Measurements from ENCODE around the gene CXCL13. TPM values are rescaled to one million over a fixed set of nuclear protein-coding genes. Genes with fewer than 3 reads are reported as not detected.

CXCL13 gene
- polyA plus RNA-seq, 3 donors, result not detected

- WGBS (ENCODE audit: insufficient coverage), result 0% methylated on average over 4 of the region's 6 CpGs
- H3K27me3 Mint-ChIP-seq (ENCODE audit: low read depth in 3 of 3), result no peaks in the 10 kb centered on the region
- Histone ChIP-seq H2AFZ (ENCODE audit: insufficient read depth, low read depth, low read length, poor library complexity, severe bottlenecking) (no peak overlapping the region), H3K79me2 (ENCODE audit: insufficient read depth, low read length) (no peaks in the 10 kb centered on the region), H3K4me2 (replicated peaks; ENCODE audit: extremely low read depth, low read length, poor library complexity, severe bottlenecking) (no peak overlapping the region), H3K9me3 (replicated peaks in 1 of 2; ENCODE audit: control insufficient read depth in 1 of 2, insufficient read depth in 1 of 2, low read length in 2 of 2) (no peaks in the 10 kb centered on the region), H3K4me1 (ENCODE audit: control insufficient read depth in 1 of 2, insufficient read depth in 2 of 2, low read length in 2 of 2) (peaks cover 0 to 4% of the 10 kb centered on the region in 2 donors), H3K36me3 (replicated peaks in 1 of 2; ENCODE audit: control insufficient read depth in 1 of 2, insufficient read depth in 2 of 2, low read length in 2 of 2) (no peaks in the 10 kb centered on the region), H3K27me3 (ENCODE audit: control insufficient read depth in 2 of 2, insufficient read depth in 2 of 2, low read length in 2 of 2) (no peaks in the 10 kb centered on the region), H3K4me3 (replicated peaks in 1 of 3; ENCODE audit: low read depth in 2 of 3, low read length in 3 of 3) (peak overlapping the region in 1 of 3 experiments; percentile 5), H4K20me1 (ENCODE audit: insufficient read depth, low read length) (no peaks in the 10 kb centered on the region), H3K27ac (ENCODE audit: low read depth in 1 of 2, low read length in 2 of 2) (no peak overlapping the region), H3K9ac (ENCODE audit: insufficient read depth, low read length, poor library complexity, severe bottlenecking) (no peak overlapping the region)
- H3K9me3 Mint-ChIP-seq, result no peaks in the 10 kb centered on the region
- peaks cover 12% of the 10 kb centered on the region for H3K4me1 Mint-ChIP-seq
- H3K27ac Mint-ChIP-seq, result no peak overlapping the region
- peak; percentile 7 to 61 (median 16) for DNase-seq
- H3K4me3 Mint-ChIP-seq, result peak overlapping the region in 1 of 2 donors; percentile 32
- intact Hi-C loops (cut with micrococcal nuclease), result no loop called here
- H3K36me3 Mint-ChIP-seq, result no peaks in the 10 kb centered on the region
- TF ChIP-seq, protein P1, sequence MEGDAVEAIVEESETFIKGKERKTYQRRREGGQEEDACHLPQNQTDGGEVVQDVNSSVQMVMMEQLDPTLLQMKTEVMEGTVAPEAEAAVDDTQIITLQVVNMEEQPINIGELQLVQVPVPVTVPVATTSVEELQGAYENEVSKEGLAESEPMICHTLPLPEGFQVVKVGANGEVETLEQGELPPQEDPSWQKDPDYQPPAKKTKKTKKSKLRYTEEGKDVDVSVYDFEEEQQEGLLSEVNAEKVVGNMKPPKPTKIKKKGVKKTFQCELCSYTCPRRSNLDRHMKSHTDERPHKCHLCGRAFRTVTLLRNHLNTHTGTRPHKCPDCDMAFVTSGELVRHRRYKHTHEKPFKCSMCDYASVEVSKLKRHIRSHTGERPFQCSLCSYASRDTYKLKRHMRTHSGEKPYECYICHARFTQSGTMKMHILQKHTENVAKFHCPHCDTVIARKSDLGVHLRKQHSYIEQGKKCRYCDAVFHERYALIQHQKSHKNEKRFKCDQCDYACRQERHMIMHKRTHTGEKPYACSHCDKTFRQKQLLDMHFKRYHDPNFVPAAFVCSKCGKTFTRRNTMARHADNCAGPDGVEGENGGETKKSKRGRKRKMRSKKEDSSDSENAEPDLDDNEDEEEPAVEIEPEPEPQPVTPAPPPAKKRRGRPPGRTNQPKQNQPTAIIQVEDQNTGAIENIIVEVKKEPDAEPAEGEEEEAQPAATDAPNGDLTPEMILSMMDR (IDR thresholded peaks at IDR 0.05), result no peak
Observed at GRCh38 chr4:77586951-77587383, 18.7 kb upstream of the CXCL13 start.

DNA sequence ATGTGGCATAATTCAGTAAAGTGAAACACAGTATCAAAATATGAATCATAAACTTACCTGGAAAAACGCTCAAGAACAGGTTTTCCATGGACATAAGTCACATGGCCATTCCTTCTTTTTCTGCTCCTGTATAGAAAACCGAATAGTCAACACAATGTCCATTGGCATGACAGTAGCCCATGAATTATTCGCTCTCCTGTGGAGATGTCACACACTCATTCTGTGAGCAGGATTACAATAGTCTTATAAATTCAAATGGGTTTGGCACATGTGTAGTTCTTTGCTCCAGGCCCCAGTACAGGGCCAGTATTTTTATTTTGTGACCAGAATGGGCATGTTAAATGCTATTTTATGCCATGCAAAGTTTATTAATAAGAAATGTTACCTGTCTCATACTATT, 15.1 kb upstream of the CXCL13 start:
- Mint-ChIP-seq H3K27me3 (ENCODE audit: low read depth in 3 of 3) (peaks cover 0 to under 1% (median 0%) of the 10 kb centered on the region in 3 donors), H3K9me3 (no peaks in the 10 kb centered on the region), H3K36me3 (no peaks in the 10 kb centered on the region), H3K4me3 (no peak overlapping the region), H3K4me1 (peaks cover 18% of the 10 kb centered on the region), H3K27ac (no peak overlapping the region)
- no peaks in the 10 kb centered on the region for H3K79me2 ChIP-seq (ENCODE audit: insufficient read depth, low read length)
- H3K27ac ChIP-seq (ENCODE audit: low read depth in 1 of 2, low read length in 2 of 2), result no peak overlapping the region
- no peak overlapping the region for H3K9ac ChIP-seq (ENCODE audit: insufficient read depth, low read length, poor library complexity, severe bottlenecking)
- H4K20me1 ChIP-seq (ENCODE audit: insufficient read depth, low read length), result no peaks in the 10 kb centered on the region
- peaks cover 0 to 4% of the 10 kb centered on the region in 2 donors for H3K4me1 ChIP-seq (ENCODE audit: control insufficient read depth in 1 of 2, insufficient read depth in 2 of 2, low read length in 2 of 2)
- 94% methylated on average over 2 of the region's 3 CpGs for WGBS (ENCODE audit: insufficient coverage)
- H2AFZ ChIP-seq (ENCODE audit: insufficient read depth, low read depth, low read length, poor library complexity, severe bottlenecking), result no peak overlapping the region
- intact Hi-C loops (cut with micrococcal nuclease), result no loop called here
- H3K4me2 ChIP-seq (replicated peaks; ENCODE audit: extremely low read depth, low read length, poor library complexity, severe bottlenecking), result no peak overlapping the region
- H3K4me3 ChIP-seq (replicated peaks in 1 of 3; ENCODE audit: low read depth in 2 of 3, low read length in 3 of 3), result no peak overlapping the region
- DNase-seq, result no peak
- no peaks in the 10 kb centered on the region for H3K27me3 ChIP-seq (ENCODE audit: control insufficient read depth in 2 of 2, insufficient read depth in 2 of 2, low read length in 2 of 2)
- TF ChIP-seq, protein P1 (IDR thresholded peaks at IDR 0.05), result no peak
- no peaks in the 10 kb centered on the region for H3K9me3 ChIP-seq (replicated peaks in 1 of 2; ENCODE audit: control insufficient read depth in 1 of 2, insufficient read depth in 1 of 2, low read length in 2 of 2)
- no peaks in the 10 kb centered on the region for H3K36me3 ChIP-seq (replicated peaks in 1 of 2; ENCODE audit: control insufficient read depth in 1 of 2, insufficient read depth in 2 of 2, low read length in 2 of 2)

All from CD14-positive monocyte (primary cell).